OCI-LY7 (cell line): ENCODE measurements around the gene LRRFIP1. TPM values are rescaled to one million over a fixed set of nuclear protein-coding genes. Genes with fewer than 3 reads are reported as not detected.

Experiments used
- BruUV-seq: library from RNA; stranded (reverse); fragments of 400-500 nt; replicated peaks from 2 replicates; lab custom pipeline; 2021; lab: Mats Ljungman, UMichigan
- CTCF ChIA-PET: fragments of 300-600 bp; sonication (Branson Sonifier 250); formaldehyde crosslinking; loops from one replicate; lab custom pipeline; 2022; ENCODE audit warnings: antibody characterized with exemption; ENCODE audit not compliant: unreplicated experiment; lab: Charles Lee
- POLR2A ChIA-PET: fragments of 300-600 bp; sonication (Branson Sonifier 250); formaldehyde crosslinking; loops from one replicate; lab custom pipeline; 2022; ENCODE audit warnings: antibody characterized with exemption; lab: Charles Lee
- DNase-seq: peaks from one replicate; pipeline ENCODE4 v3.0.0-alpha.2; 2015; ENCODE audit warnings: low spot score
- H2AFZ ChIP-seq: fragments of 200-600 bp; sonication (generic), shearing (Covaris generic); 2 replicates; pipeline ENCODE4 v1.6.1; 2014; ENCODE audit warnings: mild to moderate bottlenecking, antibody characterized with exemption, low read length, moderate library complexity
- H3K27ac ChIP-seq: fragments of 200-600 bp; sonication (generic); 2 replicates; pipeline ENCODE4 v1.5.1; 2014; ENCODE audit warnings: mixed run types, low read depth, mild to moderate bottlenecking, moderate library complexity, low read length, inconsistent platforms; ENCODE audit not compliant: poor library complexity, severe bottlenecking
- H3K36me3 ChIP-seq: fragments of 200-600 bp; sonication (generic); 2 replicates; pipeline ENCODE4 v1.6.1; 2014; ENCODE audit warnings: mild to moderate bottlenecking, antibody characterized with exemption, low read length, moderate library complexity, mixed read lengths; ENCODE audit not compliant: insufficient read depth
- H3K4me1 ChIP-seq: fragments of 200-600 bp; sonication (generic); 2 replicates; pipeline ENCODE4 v1.5.1; 2014; ENCODE audit warnings: mild to moderate bottlenecking, low read length; ENCODE audit not compliant: insufficient read depth, poor library complexity, severe bottlenecking
- H3K4me2 ChIP-seq: fragments of 200-600 bp; sonication (generic); 2 replicates; pipeline ENCODE4 v1.6.1; 2014; ENCODE audit warnings: mild to moderate bottlenecking, low read length
- H3K4me3 ChIP-seq: fragments of 200-600 bp; sonication (generic); 2 replicates; pipeline ENCODE4 v1.5.1; 2014; ENCODE audit warnings: mild to moderate bottlenecking, low read depth, low read length; ENCODE audit not compliant: poor library complexity, severe bottlenecking
- H3K79me2 ChIP-seq: fragments of 200-600 bp; sonication (generic); 2 replicates; pipeline ENCODE4 v1.6.1; 2016; ENCODE audit warnings: low read depth, mild to moderate bottlenecking, low read length, moderate library complexity, mixed read lengths; ENCODE audit not compliant: insufficient read depth
- H3K9me2 ChIP-seq: fragments of 200-600 bp; sonication (generic); 2 replicates; pipeline ENCODE4 v1.6.1; 2016; ENCODE audit warnings: mild to moderate bottlenecking, low read length, mixed read lengths; ENCODE audit not compliant: insufficient read depth
- H3K9me3 ChIP-seq: fragments of 200-600 bp; sonication (generic); 2 replicates; pipeline ENCODE4 v1.6.1; 2014; ENCODE audit warnings: mild to moderate bottlenecking, mixed run types, low read length, mixed read lengths
- H4K20me1 ChIP-seq: fragments of 200-600 bp; sonication (generic); 2 replicates; pipeline ENCODE4 v1.6.1; 2014; ENCODE audit warnings: mild to moderate bottlenecking, antibody characterized with exemption, low read length, moderate library complexity, mixed read lengths; ENCODE audit not compliant: insufficient read depth
- EZH2phosphoT487 ChIP-seq: fragments of 200-600 bp; sonication (generic); IDR thresholded peaks from 2 replicates; pipeline ENCODE4 v1.6.1; 2018; ENCODE audit warnings: low read depth, borderline replicate concordance, mild to moderate bottlenecking, mixed run types, antibody characterized with exemption, low read length, moderate library complexity, mixed read lengths
- intact Hi-C: fragments of 100-400 bp; cut with micrococcal nuclease; formaldehyde crosslinking; loops from one replicate; pipeline ENCODE4 v1.10.0; 2022; ENCODE audit not compliant: unreplicated experiment
- total RNA-seq, 2 experiments: library from RNA; depleted of rRNA in 1 of 2; stranded (reverse); fragments of >200 nt in 1 of 2; shearing (Covaris generic) in 1 of 2; gene quantifications; 2 replicates each; pipeline ENCODE4 v1.2.3, GENCODE V29; 2014 to 2022
- TF ChIP-seq, protein P1 (sequence below): fragments of 200-600 bp; sonication (generic); conservative IDR thresholded peaks from 2 replicates; pipeline ENCODE4 v1.5.1; 2014; ENCODE audit warnings: mild to moderate bottlenecking, antibody characterized with exemption, low read length, moderate library complexity, mixed read lengths

The LRRFIP1 gene
- total RNA-seq, 2 experiments from 2014 or later = 95.7 to 216 TPM

DNA sequence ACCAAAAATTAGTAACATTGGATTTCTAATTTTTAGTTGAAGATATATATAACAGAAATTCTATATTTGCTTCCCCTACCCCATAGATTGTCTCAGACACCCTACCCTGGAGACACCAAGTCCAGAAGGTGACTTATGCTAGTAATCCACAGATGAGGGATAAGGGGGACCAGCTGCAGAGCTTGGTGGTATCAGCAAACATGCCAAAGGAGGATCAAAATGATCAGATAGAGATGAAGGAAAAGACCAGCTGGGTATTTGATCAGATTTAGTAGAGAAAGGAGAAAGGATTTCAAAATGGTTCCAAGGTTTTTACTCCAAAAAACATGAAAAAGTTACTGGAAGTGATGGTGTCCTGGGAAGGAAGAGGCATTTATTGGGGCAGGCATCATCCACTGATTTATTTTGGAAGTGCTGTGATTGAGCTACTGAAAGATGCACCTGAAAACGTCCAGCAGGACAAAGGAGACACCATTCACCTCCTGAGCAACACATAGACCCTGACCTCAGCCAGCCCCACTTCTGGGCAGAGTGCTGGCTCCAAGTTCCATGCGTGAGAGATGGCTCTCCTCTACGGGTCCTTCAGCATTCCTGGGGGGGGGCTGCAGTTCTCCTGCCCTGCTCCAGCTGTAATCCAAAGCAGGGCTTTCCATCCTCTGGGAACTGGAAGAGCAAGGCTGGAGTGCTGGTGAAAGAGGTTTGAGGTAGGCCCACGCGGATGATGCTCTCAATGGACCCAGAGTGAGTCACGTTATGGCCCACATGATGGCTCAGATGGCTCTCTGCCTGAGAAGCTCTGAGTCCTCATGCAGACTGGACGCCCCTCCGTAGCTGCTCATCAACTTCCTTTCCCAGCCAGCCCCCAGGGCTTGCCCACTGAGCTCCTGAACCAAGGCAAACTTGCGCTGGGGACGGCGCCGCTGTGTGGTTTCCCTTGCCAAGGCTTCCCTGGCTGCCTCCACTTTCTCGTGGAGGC lies 3.7 kb upstream of the LRRFIP1 start:
- no TSS peak for BruUV-seq
- no peaks in the 10 kb centered on the region for H3K36me3 ChIP-seq
- no peaks in the 10 kb centered on the region for H3K79me2 ChIP-seq
- ChIA-PET POLR2A (interaction anchor here (0.8 kb wide), 1 partner anchor 159 kb away, joined by 3 read pairs; no protein-coding TSS in a partner anchor), CTCF (no interaction called here)
- TF ChIP-seq, protein P1, sequence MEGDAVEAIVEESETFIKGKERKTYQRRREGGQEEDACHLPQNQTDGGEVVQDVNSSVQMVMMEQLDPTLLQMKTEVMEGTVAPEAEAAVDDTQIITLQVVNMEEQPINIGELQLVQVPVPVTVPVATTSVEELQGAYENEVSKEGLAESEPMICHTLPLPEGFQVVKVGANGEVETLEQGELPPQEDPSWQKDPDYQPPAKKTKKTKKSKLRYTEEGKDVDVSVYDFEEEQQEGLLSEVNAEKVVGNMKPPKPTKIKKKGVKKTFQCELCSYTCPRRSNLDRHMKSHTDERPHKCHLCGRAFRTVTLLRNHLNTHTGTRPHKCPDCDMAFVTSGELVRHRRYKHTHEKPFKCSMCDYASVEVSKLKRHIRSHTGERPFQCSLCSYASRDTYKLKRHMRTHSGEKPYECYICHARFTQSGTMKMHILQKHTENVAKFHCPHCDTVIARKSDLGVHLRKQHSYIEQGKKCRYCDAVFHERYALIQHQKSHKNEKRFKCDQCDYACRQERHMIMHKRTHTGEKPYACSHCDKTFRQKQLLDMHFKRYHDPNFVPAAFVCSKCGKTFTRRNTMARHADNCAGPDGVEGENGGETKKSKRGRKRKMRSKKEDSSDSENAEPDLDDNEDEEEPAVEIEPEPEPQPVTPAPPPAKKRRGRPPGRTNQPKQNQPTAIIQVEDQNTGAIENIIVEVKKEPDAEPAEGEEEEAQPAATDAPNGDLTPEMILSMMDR = no peak
- TF ChIP-seq EZH2phosphoT487 = no peak
- no peak for DNase-seq
- no peak overlapping the region for H3K27ac ChIP-seq
- H4K20me1 ChIP-seq = no peaks in the 10 kb centered on the region
- no peak overlapping the region for H3K4me3 ChIP-seq
- no peaks in the 10 kb centered on the region for H3K9me3 ChIP-seq
- H2AFZ ChIP-seq = no peak overlapping the region
- H3K9me2 ChIP-seq = no peaks in the 10 kb centered on the region
- no peak overlapping the region for H3K4me2 ChIP-seq
- H3K4me1 ChIP-seq = peaks cover 12% of the 10 kb centered on the region
- intact Hi-C loops = loop anchor here (2.0 to 10.0 kb wide), 2 partner anchors 121 to 151 kb away; no protein-coding TSS in a partner anchor

DNA sequence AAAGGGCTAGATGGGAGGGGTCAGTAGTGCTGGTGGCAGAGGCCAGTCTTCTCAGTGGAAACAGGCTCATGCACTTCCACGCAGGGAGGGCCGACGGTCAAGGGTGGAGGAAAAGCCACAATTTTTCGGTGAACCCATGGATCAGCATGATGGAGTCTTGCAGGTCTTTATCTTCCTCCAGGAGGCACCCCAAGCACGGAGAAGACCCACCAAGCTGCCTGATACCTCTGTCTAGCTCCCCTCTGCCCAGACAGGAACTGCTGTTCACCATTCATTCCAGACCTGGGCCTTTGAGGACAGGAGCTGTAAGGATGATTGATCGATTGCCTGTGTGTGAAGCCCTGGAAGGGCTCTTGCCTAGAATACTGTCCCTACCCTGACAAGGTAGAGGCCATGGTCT lies 2.8 kb upstream of the LRRFIP1 start:
- no peak overlapping the region for H3K4me3 ChIP-seq
- ChIA-PET CTCF (interaction anchor here (0.6 kb wide), 1 partner anchor 76 kb away, joined by 3 read pairs; no protein-coding TSS in a partner anchor), POLR2A (no interaction called here)
- no peaks in the 10 kb centered on the region for H3K79me2 ChIP-seq
- no peak overlapping the region for H2AFZ ChIP-seq
- no peaks in the 10 kb centered on the region for H3K9me3 ChIP-seq
- H3K9me2 ChIP-seq = no peaks in the 10 kb centered on the region
- TF ChIP-seq, protein P1 = peak; percentile 75
- TF ChIP-seq EZH2phosphoT487 = no peak
- BruUV-seq = no TSS peak
- H3K4me1 ChIP-seq = peaks cover 12% of the 10 kb centered on the region
- intact Hi-C loops = loop anchor here (2.0 to 10.0 kb wide), 2 partner anchors 120 to 150 kb away; no protein-coding TSS in a partner anchor
- no peaks in the 10 kb centered on the region for H4K20me1 ChIP-seq
- DNase-seq = peak; percentile 61
- no peak overlapping the region for H3K4me2 ChIP-seq
- H3K36me3 ChIP-seq = no peaks in the 10 kb centered on the region
- no peak overlapping the region for H3K27ac ChIP-seq
